Type B pancreatic cell (in vitro differentiated cells): ENCODE data around the gene TTC39C. TPM values are rescaled to one million over a fixed set of nuclear protein-coding genes. Genes with fewer than 3 reads are reported as not detected.

ENCODE experiments used
- DNase-seq: peaks from one replicate; pipeline ENCODE4 v3.0.0; 2021; ENCODE audit warnings: mixed read lengths; ENCODE audit not compliant: unreplicated experiment; ENCODE audit errors: extremely low spot score
- H3K27ac Mint-ChIP-seq: 2 replicates; pipeline ENCODE4 v1.8.0; 2021; ENCODE audit warnings: mild to moderate bottlenecking, mixed read lengths
- H3K27me3 Mint-ChIP-seq: 2 replicates; pipeline ENCODE4 v1.8.0; 2021; ENCODE audit warnings: mixed read lengths
- H3K36me3 Mint-ChIP-seq: 2 replicates; pipeline ENCODE4 v1.8.0; 2021; ENCODE audit warnings: mixed read lengths
- H3K4me1 Mint-ChIP-seq: one replicate; pipeline ENCODE4 v1.8.0; 2021; ENCODE audit warnings: mixed read lengths; ENCODE audit not compliant: unreplicated experiment
- H3K4me3 Mint-ChIP-seq: 2 replicates; pipeline ENCODE4 v1.8.0; 2021; ENCODE audit warnings: mild to moderate bottlenecking, mixed read lengths
- H3K9me3 Mint-ChIP-seq: 2 replicates; pipeline ENCODE4 v1.8.0; 2021; ENCODE audit warnings: mixed read lengths
- CTCF ChIP-seq: fragments of 200-600 bp; sonication (generic); conservative IDR thresholded peaks from 2 replicates; pipeline ENCODE4 v1.5.0; 2021; ENCODE audit warnings: antibody characterized with exemption, mild to moderate bottlenecking
- total RNA-seq: library from RNA; stranded (reverse); gene quantifications from 2 replicates; pipeline ENCODE4 v1.2.1, GENCODE V29; 2021; ENCODE audit warnings: low replicate concordance

TTC39C gene
- total RNA-seq, 1 donor from 2014 or later: 21.6 TPM

GRCh38 chr18:24126155-24126961 lies 111.8 kb downstream of the TTC39C start:
- H3K27ac Mint-ChIP-seq: no peak overlapping the region
- no peak overlapping the region for H3K4me3 Mint-ChIP-seq
- peaks cover 21% of the 10 kb centered on the region for H3K36me3 Mint-ChIP-seq
- no peak for DNase-seq
- no peaks in the 10 kb centered on the region for H3K27me3 Mint-ChIP-seq
- H3K9me3 Mint-ChIP-seq: no peaks in the 10 kb centered on the region
- no peaks in the 10 kb centered on the region for H3K4me1 Mint-ChIP-seq
- TF ChIP-seq CTCF: no peak

GRCh38 chr18:24127735-24128134 lies 113.2 kb downstream of the TTC39C start:
- no peaks in the 10 kb centered on the region for H3K27me3 Mint-ChIP-seq
- H3K36me3 Mint-ChIP-seq: peaks cover 21% of the 10 kb centered on the region
- no peak overlapping the region for H3K27ac Mint-ChIP-seq
- H3K9me3 Mint-ChIP-seq: no peaks in the 10 kb centered on the region
- no peaks in the 10 kb centered on the region for H3K4me1 Mint-ChIP-seq
- no peak for DNase-seq
- TF ChIP-seq CTCF: no peak
- no peak overlapping the region for H3K4me3 Mint-ChIP-seq

- no peak overlapping the region for H3K4me3 Mint-ChIP-seq
- no peak for DNase-seq
- no peak for TF ChIP-seq CTCF
- no peaks in the 10 kb centered on the region for H3K27me3 Mint-ChIP-seq
- H3K36me3 Mint-ChIP-seq: peaks cover 21% of the 10 kb centered on the region
- no peaks in the 10 kb centered on the region for H3K9me3 Mint-ChIP-seq
- H3K27ac Mint-ChIP-seq: no peak overlapping the region
- H3K4me1 Mint-ChIP-seq: no peaks in the 10 kb centered on the region
Observed at GRCh38 chr18:24128700-24129099, 114.1 kb downstream of the TTC39C start.

- Mint-ChIP-seq H3K27me3 (no peaks in the 10 kb centered on the region), H3K9me3 (no peaks in the 10 kb centered on the region), H3K4me3 (no peak overlapping the region), H3K36me3 (peaks cover 17% of the 10 kb centered on the region), H3K27ac (no peak overlapping the region), H3K4me1 (no peaks in the 10 kb centered on the region)
- no peak for TF ChIP-seq CTCF
- no peak for DNase-seq
Observed at GRCh38 chr18:24130494-24130893, 115.9 kb downstream of the TTC39C start.

- H3K36me3 Mint-ChIP-seq: no peaks in the 10 kb centered on the region
- TF ChIP-seq CTCF: no peak
- H3K27ac Mint-ChIP-seq: peak overlapping the region; percentile 92
- H3K9me3 Mint-ChIP-seq: peaks cover 5% of the 10 kb centered on the region
- H3K4me1 Mint-ChIP-seq: peaks cover 20% of the 10 kb centered on the region
- no peaks in the 10 kb centered on the region for H3K27me3 Mint-ChIP-seq
- DNase-seq: no peak
- H3K4me3 Mint-ChIP-seq: peak overlapping the region; percentile 66
Observed at GRCh38 chr18:24136967-24137373, 122.4 kb downstream of the TTC39C start.
